HFF-Myc (cell line): ENCODE measurements around the gene SDR9C7.
"Not testable (repeated sequence)": the region's sequence is repeated elsewhere in the genome, so short reads cannot be mapped to it uniquely, and the experiment has no call there.

Experiments
- DNase-seq: peaks from one replicate; pipeline ENCODE4 v3.0.0-alpha.2; 2011; ENCODE audit warnings: low read depth; ENCODE audit errors: extremely low read depth
- H3K4me3 ChIP-seq: replicated peaks from 2 replicates; pipeline ENCODE4 v1.5.1; 2011; ENCODE audit warnings: low read depth, mild to moderate bottlenecking, control low read depth, low read length
- CTCF ChIP-seq: IDR thresholded peaks from 2 replicates; pipeline ENCODE4 v1.5.1; 2012; ENCODE audit warnings: mild to moderate bottlenecking, low read depth, low read length, control low read depth; ENCODE audit errors: missing control alignments

The SDR9C7 gene

GRCh38 chr12:56896082-56896481 lies 38.1 kb downstream of the SDR9C7 start:
- no peak for DNase-seq
- H3K4me3 ChIP-seq, result no peak overlapping the region
- TF ChIP-seq CTCF, result no peak

- no peak overlapping the region for H3K4me3 ChIP-seq
- no peak for DNase-seq
- no peak for TF ChIP-seq CTCF
Measured at GRCh38 chr12:56894698-56895368, 39.4 kb downstream of the SDR9C7 start.

- DNase-seq, H3K4me3 ChIP-seq: not testable (repeated sequence)
Measured at GRCh38 chr12:56891885-56892284, 42.3 kb downstream of the SDR9C7 start.

GRCh38 chr12:56886319-56886718 lies 47.9 kb downstream of the SDR9C7 start:
- no peak for DNase-seq
- no peak for TF ChIP-seq CTCF
- no peak overlapping the region for H3K4me3 ChIP-seq

GRCh38 chr12:56885316-56885715 lies 48.9 kb downstream of the SDR9C7 start:
- no peak overlapping the region for H3K4me3 ChIP-seq
- no peak for DNase-seq
- no peak for TF ChIP-seq CTCF

- no peak for TF ChIP-seq CTCF
- DNase-seq, result no peak
- H3K4me3 ChIP-seq, result no peak overlapping the region
Measured at GRCh38 chr12:56884421-56884820, 49.8 kb downstream of the SDR9C7 start.

GRCh38 chr12:56882407-56882806 lies 51.8 kb downstream of the SDR9C7 start:
- not testable (repeated sequence) for H3K4me3 ChIP-seq, DNase-seq

- no peak for DNase-seq
- TF ChIP-seq CTCF, result no peak
- no peak overlapping the region for H3K4me3 ChIP-seq
Measured at GRCh38 chr12:56880125-56880992, 53.8 kb downstream of the SDR9C7 start.

- not testable (repeated sequence) for H3K4me3 ChIP-seq, DNase-seq
Measured at GRCh38 chr12:56879240-56880124, 54.7 kb downstream of the SDR9C7 start.
